MG63 (cell line): ENCODE measurements around the gene KRTAP1-1. TPM values are rescaled to one million over a fixed set of nuclear protein-coding genes. Genes with fewer than 3 reads are reported as not detected.
A peak's percentile ranks its signal among the peaks of the same experiment; 100 is the strongest.

Source experiments
- DNase-seq: peaks from one replicate; pipeline ENCODE4 v3.0.0-alpha.2; 2020
- H3K27me3 ChIP-seq: fragments of 250-450 bp; sonication (Bioruptor Pico); 2 replicates; pipeline ENCODE4 v1.5.1; 2020; ENCODE audit warnings: mild to moderate bottlenecking, moderate library complexity
- H3K36me3 ChIP-seq: fragments of 250-450 bp; sonication (Bioruptor Pico); 2 replicates; pipeline ENCODE4 v1.5.1; 2020; ENCODE audit warnings: mild to moderate bottlenecking, moderate library complexity
- H3K4me3 ChIP-seq: fragments of 250-450 bp; sonication (Bioruptor Pico); 2 replicates; pipeline ENCODE4 v1.5.1; 2020; ENCODE audit warnings: mild to moderate bottlenecking, moderate library complexity
- H3K9me3 ChIP-seq: fragments of 250-450 bp; sonication (Bioruptor Pico); 2 replicates; pipeline ENCODE4 v1.5.1; 2020; ENCODE audit warnings: mild to moderate bottlenecking, moderate library complexity
- total RNA-seq: library from RNA; depleted of rRNA; stranded (reverse); fragments of >200 nt; shearing (Covaris generic); gene quantifications from 2 replicates; pipeline ENCODE4 v1.2.3, GENCODE V29; 2014; ENCODE audit warnings: low replicate concordance

Gene KRTAP1-1
- total RNA-seq, 1 experiment from 2014 or later = 0.33 TPM

- DNase-seq = peak; percentile 99
- Histone ChIP-seq H3K9me3 (peaks cover 3% of the 10 kb centered on the region; the same call in 1 of the 2 replicates), H3K4me3 (0 out of 2 replicates have a peak within 1 kb of the TSS, but pooled peaks have one; percentile 0), H3K27me3 (no peaks in the 10 kb centered on the region), H3K36me3 (no peaks in the 10 kb centered on the region)
These were observed 14.4 kb downstream of the KRTAP1-1 start, which contains the start of gene KRTAP1-5 for GRCh38 chr17:41026715-41027471. Gene KRTAP1-5, minus strand, starts transcription at chr17:41027208. Its CDS starts 53 bp downstream, at chr17:41027155.

DNA sequence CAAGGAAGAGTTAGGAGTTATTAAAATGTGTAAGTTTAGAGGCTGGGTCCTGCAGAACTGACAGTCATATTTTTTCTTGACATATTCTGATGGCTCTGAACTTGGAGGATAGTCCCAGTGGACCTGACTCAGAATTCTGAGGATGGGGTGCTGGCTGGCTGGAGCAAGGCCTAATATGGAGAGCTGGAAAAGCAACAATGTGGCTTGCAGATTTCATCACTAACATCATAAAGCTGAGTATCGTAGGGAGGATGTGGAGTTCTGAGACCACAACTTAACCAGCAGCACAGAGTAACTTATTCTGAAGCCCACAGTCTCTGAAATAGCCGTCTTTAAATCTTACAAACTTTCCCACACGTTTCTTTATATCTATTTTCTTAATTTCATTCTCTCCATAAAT is 16.6 kb downstream of the KRTAP1-1 start:
- Histone ChIP-seq H3K9me3 (peaks cover 3% of the 10 kb centered on the region; the same call in 1 of the 2 replicates), H3K4me3 (no peak overlapping the region), H3K27me3 (no peaks in the 10 kb centered on the region), H3K36me3 (no peaks in the 10 kb centered on the region)
- no peak for DNase-seq

DNA sequence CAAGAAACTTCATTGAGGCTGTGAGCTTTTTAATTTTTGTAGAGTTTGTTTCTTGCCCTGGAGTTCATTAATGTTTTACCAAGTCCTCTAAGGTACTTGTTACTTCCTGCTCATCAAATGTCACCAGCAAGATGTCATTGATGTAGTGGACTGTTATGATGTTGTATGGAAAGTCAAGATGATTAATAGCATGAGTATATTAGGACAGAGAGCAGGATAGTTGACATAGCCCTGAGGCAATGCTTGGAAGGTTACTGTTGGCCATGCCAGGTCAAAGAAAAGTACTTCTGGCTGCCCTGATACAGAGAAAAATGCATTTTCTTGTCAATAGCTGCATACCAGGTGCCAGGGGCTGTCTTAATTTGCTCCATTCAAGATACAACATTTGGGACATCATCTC is 20.9 kb downstream of the KRTAP1-1 start:
- H3K27me3 ChIP-seq = no peaks in the 10 kb centered on the region
- no peak overlapping the region for H3K4me3 ChIP-seq
- DNase-seq = no peak
- peaks cover 3% of the 10 kb centered on the region; the same call in 1 of the 2 replicates for H3K9me3 ChIP-seq
- no peaks in the 10 kb centered on the region for H3K36me3 ChIP-seq

- Histone ChIP-seq H3K36me3 (no peaks in the 10 kb centered on the region), H3K27me3 (no peaks in the 10 kb centered on the region), H3K9me3 (peaks cover 3% of the 10 kb centered on the region), H3K4me3 (no peak overlapping the region)
- DNase-seq = no peak
These were observed 21.8 kb downstream of the KRTAP1-1 start for GRCh38 chr17:41019415-41019814.

- H3K36me3 ChIP-seq = no peaks in the 10 kb centered on the region
- DNase-seq = no peak
- H3K27me3 ChIP-seq = no peaks in the 10 kb centered on the region
- H3K9me3 ChIP-seq = peaks cover 3% of the 10 kb centered on the region
- H3K4me3 ChIP-seq = no peak overlapping the region
These were observed 22.7 kb downstream of the KRTAP1-1 start for GRCh38 chr17:41018541-41018940.

DNA sequence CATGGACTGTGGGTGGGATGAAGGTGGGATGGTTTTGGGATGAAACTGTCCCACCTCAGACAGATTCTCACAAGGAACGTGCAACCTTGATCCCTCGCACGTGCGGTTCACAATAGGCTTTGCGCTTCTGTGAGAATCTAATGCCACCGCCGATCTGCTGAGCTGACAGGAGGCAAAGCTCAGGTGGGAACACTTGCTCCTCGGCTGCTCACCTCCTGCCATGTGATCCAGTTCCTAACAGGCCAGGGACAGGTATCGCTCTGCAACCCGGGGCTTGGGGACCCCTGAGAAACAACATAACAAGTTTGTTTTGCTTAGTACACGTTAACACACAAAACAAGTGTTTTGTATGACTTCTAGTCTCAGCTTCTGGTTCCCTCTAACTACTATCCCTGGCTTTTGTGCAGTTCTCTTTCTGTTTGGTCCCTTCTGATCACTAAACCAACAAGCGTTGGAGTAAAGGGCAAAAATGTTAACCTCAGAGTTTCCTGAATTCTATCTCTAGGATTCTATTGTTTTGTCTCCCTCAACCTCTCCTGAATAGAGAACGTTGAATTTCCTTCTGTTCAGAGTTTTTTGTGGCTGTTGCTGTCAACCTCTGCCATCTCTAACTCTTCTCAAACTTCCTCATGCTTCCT is 24.6 kb downstream of the KRTAP1-1 start:
- H3K36me3 ChIP-seq = no peaks in the 10 kb centered on the region
- no peaks in the 10 kb centered on the region; the same call in 1 of the 2 replicates for H3K9me3 ChIP-seq
- no peak overlapping the region for H3K4me3 ChIP-seq
- DNase-seq = no peak
- H3K27me3 ChIP-seq = no peaks in the 10 kb centered on the region

DNA sequence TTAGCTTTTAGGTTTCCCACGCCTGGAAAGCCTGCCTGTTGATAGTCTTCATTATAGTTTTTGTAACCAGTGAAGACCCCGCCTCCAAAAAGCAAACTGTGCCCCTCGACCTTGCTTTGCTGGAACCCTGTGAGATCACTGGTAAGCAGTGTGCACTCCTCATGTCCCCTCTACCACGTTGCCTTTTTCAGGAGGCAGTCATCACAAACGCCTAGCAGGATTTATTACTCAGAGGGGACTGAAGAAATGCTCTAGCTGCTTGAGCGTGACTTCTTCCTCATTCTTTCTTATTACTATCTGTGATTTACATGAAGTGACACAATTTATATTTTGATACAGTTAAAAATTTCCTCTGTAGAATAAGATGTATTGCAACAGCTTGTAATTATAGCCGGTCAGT is 25.8 kb downstream of the KRTAP1-1 start:
- no peak for DNase-seq
- Histone ChIP-seq H3K4me3 (no peak overlapping the region), H3K9me3 (no peaks in the 10 kb centered on the region; the same call in 1 of the 2 replicates), H3K36me3 (no peaks in the 10 kb centered on the region), H3K27me3 (no peaks in the 10 kb centered on the region)

- H3K9me3 ChIP-seq = no peaks in the 10 kb centered on the region; the same call in 1 of the 2 replicates
- peak; percentile 47 for DNase-seq
- H3K4me3 ChIP-seq = no peak overlapping the region
- H3K27me3 ChIP-seq = no peaks in the 10 kb centered on the region
- no peaks in the 10 kb centered on the region for H3K36me3 ChIP-seq
These were observed 27.6 kb downstream of the KRTAP1-1 start for GRCh38 chr17:41013606-41014005.

GRCh38 chr17:41013181-41013580 is 28.1 kb downstream of the KRTAP1-1 start:
- Histone ChIP-seq H3K36me3 (no peaks in the 10 kb centered on the region), H3K4me3 (no peak overlapping the region), H3K27me3 (no peaks in the 10 kb centered on the region), H3K9me3 (no peaks in the 10 kb centered on the region; the same call in 1 of the 2 replicates)
- no peak for DNase-seq

- H3K9me3 ChIP-seq = no peaks in the 10 kb centered on the region; the same call in 1 of the 2 replicates
- H3K4me3 ChIP-seq = no peak overlapping the region
- no peaks in the 10 kb centered on the region for H3K36me3 ChIP-seq
- no peak for DNase-seq
- no peaks in the 10 kb centered on the region for H3K27me3 ChIP-seq
These were observed 28.7 kb downstream of the KRTAP1-1 start for GRCh38 chr17:41012326-41013120.

DNA sequence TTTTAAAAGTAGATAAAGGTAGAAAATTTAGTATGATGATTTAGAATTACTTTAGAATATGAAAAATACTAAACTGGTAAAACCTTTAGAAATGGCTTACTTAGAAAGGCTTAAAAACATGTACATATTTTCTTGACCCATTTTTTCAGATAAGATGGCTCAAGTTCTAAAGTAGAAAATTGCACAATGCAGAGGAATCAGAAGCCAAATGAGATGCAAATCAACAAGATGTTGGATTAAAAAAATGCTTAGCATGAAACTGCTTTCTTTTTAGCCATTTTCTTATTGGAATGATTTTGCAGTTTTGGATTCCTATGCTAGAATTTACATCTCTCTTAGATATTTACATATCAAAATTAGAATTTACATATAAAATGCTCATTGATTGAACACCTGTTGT is 30.8 kb downstream of the KRTAP1-1 start:
- no peaks in the 10 kb centered on the region for H3K27me3 ChIP-seq
- H3K4me3 ChIP-seq = no peak overlapping the region
- H3K36me3 ChIP-seq = no peaks in the 10 kb centered on the region
- no peak for DNase-seq
- H3K9me3 ChIP-seq = no peaks in the 10 kb centered on the region; the same call in 1 of the 2 replicates

DNA sequence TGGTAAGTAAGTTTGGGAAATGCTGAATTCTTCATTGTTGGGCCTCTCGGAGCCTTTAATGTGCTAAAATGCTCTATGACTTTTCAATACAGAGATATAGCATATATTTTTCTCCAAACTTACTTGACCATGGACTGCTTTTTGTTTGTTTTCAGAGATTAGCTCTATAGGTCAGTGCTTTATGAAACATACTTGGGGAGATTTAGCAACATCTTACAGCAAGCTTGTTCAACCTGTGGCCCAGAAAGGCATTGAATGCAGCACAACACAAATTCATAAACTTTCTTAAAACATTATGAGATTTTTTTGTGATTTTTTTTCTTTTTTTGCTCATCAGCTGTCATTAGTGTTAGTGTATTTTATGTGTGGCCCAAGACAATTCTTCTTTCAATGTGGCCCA is 31.3 kb downstream of the KRTAP1-1 start:
- H3K36me3 ChIP-seq = no peaks in the 10 kb centered on the region
- no peak overlapping the region for H3K4me3 ChIP-seq
- no peaks in the 10 kb centered on the region; the same call in 1 of the 2 replicates for H3K9me3 ChIP-seq
- no peak for DNase-seq
- H3K27me3 ChIP-seq = no peaks in the 10 kb centered on the region

DNA sequence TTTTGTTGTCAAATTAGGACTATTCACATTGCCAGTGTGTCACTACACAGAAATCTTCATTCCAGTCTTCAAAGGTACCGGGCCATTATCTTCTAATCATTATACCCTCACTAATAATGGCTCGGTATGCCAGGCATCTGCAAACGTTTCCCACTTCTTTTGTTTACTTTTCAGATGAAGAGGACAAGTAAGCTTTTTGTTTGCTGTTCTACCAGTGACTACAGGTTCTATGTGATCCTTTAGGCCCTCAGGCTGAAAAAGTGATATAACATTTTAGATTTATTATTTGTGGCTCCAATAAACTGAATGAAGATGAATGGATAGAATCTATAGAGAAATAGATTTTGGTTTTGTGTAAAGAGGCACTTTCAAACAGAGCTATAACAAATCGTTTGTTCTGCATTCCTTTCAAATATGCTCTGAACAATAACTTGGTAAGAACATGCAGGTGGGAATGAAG is 31.9 kb downstream of the KRTAP1-1 start:
- Histone ChIP-seq H3K9me3 (no peaks in the 10 kb centered on the region), H3K4me3 (no peak overlapping the region), H3K27me3 (no peaks in the 10 kb centered on the region), H3K36me3 (no peaks in the 10 kb centered on the region)
- no peak for DNase-seq

- Histone ChIP-seq H3K4me3 (no peak within 1 kb of the TSS), H3K9me3 (no peaks in the 10 kb centered on the region), H3K27me3 (no peaks in the 10 kb centered on the region), H3K36me3 (no peaks in the 10 kb centered on the region)
- no peak for DNase-seq
These were observed 32.4 kb downstream of the KRTAP1-1 start, which contains the start of gene KRTAP3-1 for GRCh38 chr17:41008811-41009210. Gene KRTAP3-1, minus strand, starts transcription at chr17:41009128. Its CDS starts 54 bp downstream, at chr17:41009074.

- Histone ChIP-seq H3K4me3 (no peak overlapping the region), H3K27me3 (no peaks in the 10 kb centered on the region), H3K36me3 (no peaks in the 10 kb centered on the region), H3K9me3 (no peaks in the 10 kb centered on the region)
- DNase-seq = no peak
These were observed 36.9 kb downstream of the KRTAP1-1 start for GRCh38 chr17:41004397-41004796.

- Histone ChIP-seq H3K27me3 (no peaks in the 10 kb centered on the region), H3K9me3 (no peaks in the 10 kb centered on the region), H3K4me3 (no peak overlapping the region), H3K36me3 (no peaks in the 10 kb centered on the region)
- DNase-seq = no peak
These were observed 37.3 kb downstream of the KRTAP1-1 start for GRCh38 chr17:41003926-41004325.

GRCh38 chr17:41002814-41003213 is 38.4 kb downstream of the KRTAP1-1 start:
- no peaks in the 10 kb centered on the region for H3K9me3 ChIP-seq
- no peaks in the 10 kb centered on the region for H3K36me3 ChIP-seq
- H3K27me3 ChIP-seq = no peaks in the 10 kb centered on the region
- DNase-seq = no peak
- no peak overlapping the region for H3K4me3 ChIP-seq
